ENCODE measurements around the gene SLC30A1.

DNA sequence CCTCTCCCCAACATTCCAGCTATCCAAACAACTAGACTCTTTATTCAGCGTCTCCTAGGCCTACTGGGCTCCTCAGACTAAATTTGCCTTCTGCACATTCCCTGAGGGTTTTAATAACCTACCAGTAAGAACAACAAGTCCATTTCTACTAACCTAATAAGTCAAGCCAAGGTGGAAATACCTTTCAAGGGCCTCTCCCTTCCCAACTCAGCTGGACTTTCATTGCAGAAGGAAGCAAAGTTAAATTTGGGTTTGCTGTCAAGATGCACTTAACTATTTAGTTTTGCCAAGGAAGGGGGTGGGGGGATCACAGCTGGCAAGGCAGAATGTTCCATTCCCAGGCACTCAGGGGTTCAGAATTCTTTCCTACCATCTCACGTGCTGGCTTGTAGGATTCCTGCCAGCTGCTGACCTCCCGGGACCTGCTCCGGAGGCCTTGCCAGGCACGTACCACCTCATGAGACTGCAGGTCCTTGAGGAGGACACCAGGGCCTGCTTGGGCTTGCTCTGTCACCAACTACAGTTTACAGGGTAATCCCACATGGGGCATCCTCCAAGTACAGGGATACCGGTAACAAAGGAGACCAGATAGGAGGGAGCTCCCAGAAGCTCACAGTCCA is 29.8 kb downstream of the SLC30A1 start:
- TF ChIP-seq FOXP2 (optimal IDR thresholded peaks at IDR 0.05; ENCODE audit: control extremely low read depth, extremely low read length, insufficient read depth): no peak
- no peak for TF ChIP-seq POLR2AphosphoS5 (IDR thresholded peaks at IDR 0.05; ENCODE audit: borderline replicate concordance, low read depth, low read length)
- no peak for TF ChIP-seq EZH2 (IDR thresholded peaks at IDR 0.05)
